Measurements from ENCODE around the gene OR2AG1.

DNA sequence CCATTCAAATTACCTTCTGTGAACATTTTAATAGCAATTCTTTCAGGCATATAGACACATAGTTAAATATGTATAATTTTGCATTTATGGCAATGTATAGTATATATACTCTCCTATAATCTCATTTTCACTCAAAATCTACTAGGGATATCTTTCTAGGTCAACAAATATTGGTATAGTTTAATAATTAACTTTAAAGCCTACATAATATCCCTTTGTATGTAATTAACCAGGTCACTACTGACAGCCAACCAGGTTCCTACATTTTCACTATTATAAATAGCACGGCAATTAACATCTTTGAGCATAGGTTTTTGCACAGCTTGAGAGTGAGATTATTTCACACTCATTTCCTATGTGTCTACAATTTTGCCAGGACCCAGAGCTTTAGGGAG lies 26.9 kb upstream of the OR2AG1 start:
- TF ChIP-seq, protein P1, sequence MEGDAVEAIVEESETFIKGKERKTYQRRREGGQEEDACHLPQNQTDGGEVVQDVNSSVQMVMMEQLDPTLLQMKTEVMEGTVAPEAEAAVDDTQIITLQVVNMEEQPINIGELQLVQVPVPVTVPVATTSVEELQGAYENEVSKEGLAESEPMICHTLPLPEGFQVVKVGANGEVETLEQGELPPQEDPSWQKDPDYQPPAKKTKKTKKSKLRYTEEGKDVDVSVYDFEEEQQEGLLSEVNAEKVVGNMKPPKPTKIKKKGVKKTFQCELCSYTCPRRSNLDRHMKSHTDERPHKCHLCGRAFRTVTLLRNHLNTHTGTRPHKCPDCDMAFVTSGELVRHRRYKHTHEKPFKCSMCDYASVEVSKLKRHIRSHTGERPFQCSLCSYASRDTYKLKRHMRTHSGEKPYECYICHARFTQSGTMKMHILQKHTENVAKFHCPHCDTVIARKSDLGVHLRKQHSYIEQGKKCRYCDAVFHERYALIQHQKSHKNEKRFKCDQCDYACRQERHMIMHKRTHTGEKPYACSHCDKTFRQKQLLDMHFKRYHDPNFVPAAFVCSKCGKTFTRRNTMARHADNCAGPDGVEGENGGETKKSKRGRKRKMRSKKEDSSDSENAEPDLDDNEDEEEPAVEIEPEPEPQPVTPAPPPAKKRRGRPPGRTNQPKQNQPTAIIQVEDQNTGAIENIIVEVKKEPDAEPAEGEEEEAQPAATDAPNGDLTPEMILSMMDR (conservative IDR thresholded peaks at IDR 0.05): no peak
- TF ChIP-seq ZFX (IDR thresholded peaks at IDR 0.05): no peak
